SKM-1 treated with dmso at 0.1 percent for 144 hours (cell line): ENCODE data around the gene TRAF7.

ENCODE experiments used
- DNase-seq: peaks from one replicate; lab custom pipeline; 2025; ENCODE audit not compliant: unreplicated experiment; lab: John Stamatoyannopoulos, UW

The TRAF7 gene

DNA sequence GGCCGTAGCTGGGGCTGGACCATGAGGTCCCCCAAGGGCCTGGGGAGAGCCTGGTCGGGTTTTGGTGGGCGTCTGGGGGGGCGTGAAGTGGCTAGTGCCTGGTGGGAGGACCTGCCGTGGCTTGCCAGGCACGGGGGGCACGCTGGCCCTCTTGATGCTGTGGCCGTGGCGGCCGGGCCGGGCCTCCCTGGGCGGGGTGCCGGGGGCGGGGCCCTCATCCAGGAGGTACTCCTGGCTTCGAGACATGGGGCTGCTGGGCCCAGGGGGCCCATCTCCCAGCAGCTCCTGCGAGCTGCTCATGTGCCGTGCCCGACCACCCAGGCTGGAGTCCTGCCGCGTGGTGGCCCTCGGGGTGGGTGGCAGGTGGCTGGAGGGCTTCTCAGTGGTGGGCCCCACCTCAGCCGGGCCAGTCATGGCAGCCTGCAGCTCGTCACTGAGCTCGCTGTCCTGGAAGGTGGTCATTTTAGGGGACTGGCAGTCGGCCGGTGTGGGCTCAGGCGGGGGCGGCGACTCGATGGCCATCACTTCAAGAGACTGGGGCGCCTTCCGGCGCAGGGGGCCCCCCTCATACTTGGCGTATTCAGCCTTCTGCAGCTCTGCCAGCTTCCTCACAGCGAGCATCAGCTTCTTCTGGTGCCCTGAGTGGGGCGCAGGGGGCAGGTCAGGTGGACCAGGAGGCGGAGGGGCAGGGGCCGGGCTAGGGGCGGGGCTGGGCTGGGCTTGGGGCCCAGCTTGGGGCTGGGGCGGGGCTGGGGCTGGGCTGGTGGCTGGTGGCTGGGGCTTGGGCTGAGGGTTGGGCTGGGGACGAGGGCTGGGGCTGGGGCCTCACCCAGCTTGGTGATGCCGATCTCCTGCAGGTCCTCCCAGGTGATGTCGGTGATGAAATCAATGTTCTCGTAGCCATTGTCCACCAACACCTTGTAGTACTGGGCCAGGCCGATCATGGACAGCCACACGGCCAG, 25.7 kb downstream of the TRAF7 start:
- DNase-seq = no peak

DNA sequence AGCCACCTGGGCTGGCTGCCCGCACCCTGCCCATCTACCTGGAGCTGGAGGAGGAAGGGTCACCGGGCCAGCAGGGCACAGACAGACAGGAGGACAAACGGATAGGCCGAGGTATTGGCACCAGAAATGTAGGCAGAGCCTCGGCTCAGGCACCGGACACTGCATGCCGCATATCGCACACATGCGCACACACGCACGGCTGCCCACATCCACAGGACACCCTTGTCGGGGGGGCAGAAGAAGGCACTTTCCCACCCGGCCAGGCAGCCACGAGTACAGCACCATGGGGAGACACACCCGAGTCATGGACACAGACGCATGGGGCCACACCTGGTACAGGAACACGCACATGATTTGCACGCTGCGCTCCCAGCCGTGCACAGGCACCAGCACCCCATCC, 26.4 kb downstream of the TRAF7 start:
- no peak for DNase-seq

GRCh38 chr16:2183671-2184070, 28.1 kb downstream of the TRAF7 start:
- DNase-seq = no peak

- DNase-seq = no peak
Observed at GRCh38 chr16:2184346-2184745, 28.8 kb downstream of the TRAF7 start.

DNA sequence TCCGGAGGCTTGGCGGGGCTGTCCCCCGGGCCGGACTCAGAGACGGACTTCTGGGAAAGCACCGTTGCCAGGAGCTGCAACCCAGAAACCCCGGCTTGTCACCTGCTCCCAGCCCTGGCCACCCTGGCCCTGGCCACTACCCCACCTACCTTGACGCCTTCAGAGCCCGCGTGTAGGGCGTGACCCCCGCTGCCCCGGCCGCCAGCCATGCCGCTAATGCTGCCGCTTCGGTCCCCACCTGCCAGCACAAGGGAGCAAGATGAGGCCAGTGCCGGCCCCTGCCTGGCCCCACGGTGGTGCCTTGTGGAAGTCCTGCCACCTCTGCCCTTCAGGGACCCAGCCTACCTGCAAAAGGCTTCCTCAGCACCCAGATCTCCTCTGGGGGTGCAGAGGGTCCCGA, 29.4 kb downstream of the TRAF7 start:
- DNase-seq = no peak

GRCh38 chr16:2186064-2186463, 30.5 kb downstream of the TRAF7 start:
- no peak for DNase-seq

DNA sequence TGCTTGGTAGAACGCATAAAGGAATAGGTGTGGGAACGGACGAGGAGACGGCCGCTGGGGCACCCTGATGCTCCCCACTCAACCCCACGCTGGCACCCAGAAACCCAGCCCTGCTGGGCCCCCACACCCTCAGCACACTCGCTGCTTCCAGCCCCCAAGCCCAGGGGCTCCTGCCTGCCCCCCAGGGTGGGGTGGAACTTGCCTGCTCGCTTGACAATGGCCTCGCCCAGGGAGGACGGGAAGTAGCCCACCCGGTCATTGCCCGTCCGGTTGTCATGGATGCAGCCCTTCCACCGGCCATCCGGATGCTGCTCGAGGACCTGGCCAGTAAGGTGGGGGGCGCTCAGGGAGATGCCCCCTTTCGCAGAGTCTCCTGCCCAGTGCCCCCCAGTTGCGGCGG, 30.9 kb downstream of the TRAF7 start:
- DNase-seq = no peak

DNA sequence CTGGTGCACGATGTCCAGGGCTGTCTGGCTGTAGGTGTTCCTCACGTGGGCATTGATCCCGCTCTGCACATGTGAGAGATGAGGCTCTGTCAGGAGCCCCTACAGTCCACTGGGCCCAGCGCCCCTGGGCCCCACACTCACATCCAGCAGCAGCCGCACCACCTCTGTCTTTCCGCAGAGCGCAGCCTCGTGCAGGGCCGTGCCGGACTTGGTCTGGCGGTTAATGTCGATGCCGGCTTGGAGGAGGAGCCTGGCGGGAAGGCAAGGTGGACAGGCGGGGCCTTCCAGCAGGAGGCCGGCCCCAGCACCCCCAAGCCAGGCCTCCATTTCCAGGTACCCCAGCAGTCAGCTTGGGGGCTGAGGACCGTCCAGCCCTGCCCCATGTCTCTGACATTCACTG, 31.6 kb downstream of the TRAF7 start:
- DNase-seq = no peak

- no peak for DNase-seq
Observed at GRCh38 chr16:2188395-2188794, 32.8 kb downstream of the TRAF7 start.

DNA sequence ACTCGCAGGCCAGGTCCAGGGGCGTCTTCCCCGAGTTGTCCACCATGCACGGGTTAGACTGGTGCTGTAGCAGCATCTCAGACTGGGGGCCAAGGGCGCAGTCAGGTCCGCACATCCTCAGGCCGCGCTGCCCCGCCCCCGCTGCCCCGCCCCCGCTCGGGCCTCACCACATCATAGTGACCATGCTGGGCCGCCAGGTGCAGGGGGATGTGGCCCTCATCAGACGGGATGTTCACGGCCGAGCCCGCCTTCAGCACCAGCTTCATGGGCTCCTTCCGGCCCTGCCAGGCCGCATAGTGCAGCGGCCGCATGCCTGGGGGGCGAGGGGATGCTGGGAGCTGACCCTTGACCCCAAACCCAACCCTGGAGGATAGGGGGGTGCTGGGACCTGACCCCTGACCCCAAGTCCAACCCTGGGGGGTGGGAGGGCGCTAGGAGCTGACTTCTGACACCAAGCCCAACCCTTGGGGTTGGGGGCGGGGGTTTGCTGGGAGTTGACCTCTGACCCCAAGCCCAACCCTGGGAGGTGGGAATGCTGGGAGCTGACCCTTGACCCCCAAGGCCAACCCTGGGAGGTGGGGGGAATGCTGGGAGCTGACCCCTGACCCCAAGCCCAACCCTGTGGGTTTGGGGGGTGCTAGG, 33.8 kb downstream of the TRAF7 start:
- DNase-seq = no peak

DNA sequence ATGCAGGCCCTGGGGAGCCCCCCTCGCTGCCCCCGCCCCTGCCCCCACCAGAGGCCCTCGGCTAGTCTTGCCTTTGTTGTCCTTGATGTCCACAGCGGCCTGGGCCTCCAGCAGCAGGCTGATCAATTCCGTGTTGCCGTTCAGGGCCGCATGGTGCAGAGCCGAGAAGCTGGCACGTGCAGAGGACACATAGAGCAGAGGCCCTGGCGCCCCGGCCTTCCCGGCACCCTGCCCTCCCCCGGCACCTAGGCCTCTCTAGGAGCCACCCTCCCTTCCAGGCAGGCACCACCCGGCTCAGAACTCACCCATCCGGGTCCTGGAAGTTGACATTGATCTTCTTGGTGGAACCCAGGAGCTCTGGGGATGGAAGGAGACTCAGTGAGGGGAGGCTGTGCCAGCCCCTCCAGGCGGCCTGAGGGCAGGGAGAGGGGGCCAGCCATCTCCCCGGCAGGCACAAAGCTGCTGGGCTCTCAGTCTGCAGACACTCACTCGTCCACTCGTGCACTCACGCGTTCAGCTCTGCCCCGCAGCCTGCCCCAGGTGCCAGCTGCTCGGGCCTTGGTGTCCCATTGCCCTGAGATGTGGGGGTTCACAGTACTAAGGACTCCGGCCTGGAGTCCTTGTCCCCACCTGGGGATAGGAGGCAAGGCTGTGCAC, 34.5 kb downstream of the TRAF7 start:
- DNase-seq = no peak

- DNase-seq = no peak
Observed at GRCh38 chr16:2190659-2191445, 35.3 kb downstream of the TRAF7 start.

- DNase-seq = no peak
Observed at GRCh38 chr16:2191446-2191706, 35.8 kb downstream of the TRAF7 start.

DNA sequence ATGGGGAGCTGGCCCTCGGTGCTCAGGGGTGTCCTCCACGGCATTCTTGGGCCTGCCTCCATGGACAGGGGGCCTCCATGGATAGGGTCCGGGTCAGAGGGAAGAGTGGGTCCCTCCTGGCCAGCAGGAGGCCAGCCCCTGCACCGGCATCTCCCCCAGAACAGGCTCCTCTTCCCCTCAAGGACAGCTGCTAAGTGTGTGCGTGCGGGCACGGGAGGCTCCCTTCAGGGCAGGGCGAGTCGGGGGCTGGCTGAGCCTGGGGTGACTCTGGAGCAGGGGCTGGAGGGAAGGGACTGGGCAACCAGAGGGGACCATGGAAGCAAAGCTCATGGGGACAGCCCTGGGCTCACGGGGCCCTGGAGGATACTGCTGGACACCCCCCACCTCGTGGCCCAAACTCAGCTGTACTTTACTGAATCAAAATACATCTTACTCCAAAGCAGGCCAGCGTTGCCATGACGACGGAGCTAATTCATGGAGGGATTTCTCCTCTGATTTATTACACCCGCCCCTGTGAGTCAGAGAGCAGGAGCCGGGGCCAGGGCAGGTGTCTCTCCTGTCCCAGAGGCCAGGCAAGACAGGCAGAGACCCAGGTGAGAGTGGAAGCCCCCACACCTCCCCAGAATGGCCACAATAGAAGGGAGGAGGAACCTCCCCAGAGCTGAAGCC, 38.7 kb downstream of the TRAF7 start:
- no peak for DNase-seq

DNA sequence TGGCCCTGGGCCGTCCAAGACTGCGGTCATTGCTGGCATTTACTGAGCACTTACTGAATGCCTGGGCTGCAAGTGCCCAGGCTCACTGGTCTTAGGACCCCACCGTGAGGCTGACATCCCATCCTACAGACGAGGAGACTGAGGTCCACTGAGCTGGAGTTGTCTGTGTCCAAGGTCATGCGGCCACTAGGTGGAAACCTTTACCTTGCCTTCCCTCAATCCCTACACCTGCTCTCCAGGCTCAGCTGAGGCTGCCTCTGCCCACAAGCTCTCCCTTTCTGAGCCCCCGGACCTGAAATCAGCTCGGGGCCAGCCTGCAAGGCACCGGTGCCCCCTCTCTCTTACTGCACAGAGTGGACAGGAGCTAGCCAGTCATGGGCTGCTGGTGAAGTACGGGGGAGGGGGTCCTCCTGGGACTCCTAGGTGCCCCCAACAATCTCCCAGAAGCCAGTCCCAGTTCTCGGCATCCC, 39.3 kb downstream of the TRAF7 start:
- DNase-seq = peak; percentile 31

DNA sequence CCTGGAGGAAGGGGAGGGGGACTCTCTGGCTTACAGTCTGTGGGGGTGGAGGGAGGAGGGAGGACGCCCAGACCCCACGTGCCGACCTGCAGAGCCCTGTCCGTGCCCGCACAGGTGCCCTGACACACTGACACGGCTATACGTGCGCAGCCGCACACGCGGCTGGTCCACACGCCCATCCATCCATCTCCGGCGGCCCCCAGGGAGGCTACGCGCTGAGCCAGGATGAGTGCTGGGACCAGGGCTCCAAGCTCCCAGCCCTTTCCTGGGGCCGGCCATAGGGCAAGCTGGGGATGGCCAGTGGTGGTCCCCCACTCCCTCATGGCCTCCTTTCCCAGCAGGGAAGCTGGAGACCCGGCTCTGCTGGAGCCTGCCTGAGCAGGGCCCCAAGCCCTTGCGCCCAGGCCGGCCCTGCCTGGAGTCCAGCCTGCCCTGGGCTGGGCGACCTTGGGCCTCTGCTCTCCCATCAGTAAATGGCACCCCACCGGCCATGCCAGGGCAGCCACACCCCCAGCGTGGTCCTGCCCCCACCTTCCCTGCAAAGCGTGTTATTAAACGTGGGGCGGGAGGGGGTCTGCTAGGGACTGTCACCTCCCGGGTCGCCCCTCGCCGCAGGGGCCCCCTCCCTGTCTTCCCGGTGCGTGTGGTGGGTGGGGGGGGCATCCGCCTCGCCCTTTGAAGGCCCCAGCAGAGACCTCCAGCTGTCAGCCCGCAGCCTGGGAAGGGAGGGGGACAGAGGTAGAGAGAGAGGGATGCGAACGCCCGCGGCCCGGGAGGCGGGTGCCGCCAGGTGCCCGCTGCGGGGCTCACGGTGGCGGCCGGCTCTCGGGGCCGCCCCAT, 40.0 kb downstream of the TRAF7 start:
- no peak for DNase-seq

DNA sequence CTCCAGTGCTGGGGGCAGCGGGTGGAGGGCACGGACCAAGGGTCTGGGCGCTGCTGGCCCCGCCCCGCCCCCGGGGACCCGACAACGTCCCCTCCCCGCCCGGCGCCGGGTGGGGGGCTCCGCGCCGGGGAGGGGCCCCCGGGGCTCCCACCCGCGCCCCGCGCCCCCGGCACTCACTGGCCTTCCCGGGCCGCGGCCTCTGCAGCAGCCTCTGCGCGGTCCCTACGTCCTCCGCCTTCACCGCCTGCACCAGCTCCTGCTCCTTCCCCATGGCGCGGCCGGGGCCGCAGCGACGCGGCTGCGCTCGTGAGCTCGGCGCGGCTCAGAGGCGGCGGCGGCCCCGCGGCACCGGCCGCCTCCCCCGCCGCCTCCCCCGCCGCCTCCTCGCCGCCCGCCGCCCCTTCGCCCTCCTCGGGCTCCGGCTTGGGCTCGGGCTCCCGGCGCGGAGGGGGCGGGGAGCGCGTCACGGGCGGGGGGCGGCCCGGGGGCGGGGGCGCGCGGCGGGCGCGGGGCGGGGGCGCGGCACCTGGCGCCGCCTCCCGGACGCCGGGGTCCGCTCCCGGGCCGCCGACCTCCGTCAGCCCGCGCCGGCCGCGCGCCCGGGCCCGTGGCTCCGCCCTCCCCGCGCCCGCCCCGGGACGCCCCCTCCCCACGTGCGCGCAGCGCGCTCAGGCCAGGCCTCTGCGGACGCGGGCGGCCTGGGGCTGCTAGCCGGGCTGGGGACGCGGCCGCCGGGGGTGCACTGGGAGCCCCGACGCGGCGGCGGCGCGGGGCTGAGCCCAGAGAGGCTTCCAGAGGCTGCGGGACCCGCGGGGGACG, 40.8 kb downstream of the TRAF7 start, which contains the start of gene CASKIN1:
CASKIN1 (minus strand) TSS at position 444 of the 819 bp plus-strand sequence; CDS start at position 271, 173 bp downstream.
- no peak for DNase-seq

- no peak for DNase-seq
Observed at GRCh38 chr16:2196981-2197511, 41.5 kb downstream of the TRAF7 start.

DNA sequence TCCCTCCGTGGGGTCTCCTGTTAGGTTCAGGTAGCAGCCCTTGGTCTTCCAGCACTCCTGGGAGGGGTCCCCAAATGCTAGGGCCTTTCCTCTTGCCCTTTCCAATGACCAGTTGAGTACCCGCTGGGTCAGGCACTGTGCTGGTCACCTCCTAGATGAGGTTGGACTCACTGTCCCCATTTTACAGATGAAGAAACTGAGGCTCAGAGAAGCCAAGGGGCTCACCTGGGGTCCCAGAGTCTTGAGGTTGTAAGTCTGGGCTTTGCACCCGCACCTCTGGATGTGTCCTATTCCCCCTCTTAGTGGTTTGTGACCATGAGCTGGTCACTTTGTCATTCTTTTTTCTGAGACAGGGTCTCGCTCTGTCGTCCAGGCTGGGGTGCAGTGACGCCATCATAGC, 42.2 kb downstream of the TRAF7 start:
- no peak for DNase-seq
